Natural killer cell (primary cell): ENCODE measurements around the gene OR2V1. TPM values are rescaled to one million over a fixed set of nuclear protein-coding genes. Genes with fewer than 3 reads are reported as not detected.

Source experiments
- ATAC-seq, 3 donors: fragments of 150-1000 bp in 2 of 3; fragments of 200-7000 bp in 1 of 3; cut with Tn5 transposase; 1 replicate in 1 of 3; 2 replicates in 2 of 3; pipeline ENCODE4 v1.10.0; 2021; ENCODE audit warnings: mild to moderate bottlenecking in 2 of 3, moderate library complexity in 2 of 3
- DNase-seq, 2 donors: peaks; one replicate each; pipeline versions ENCODE4 v3.0.0 to v3.0.0-alpha.2; 2013 to 2021; ENCODE audit warnings: mixed read lengths in 1 of 2
- H3K27ac ChIP-seq: one replicate; pipeline ENCODE4 v1.5.1; 2013; ENCODE audit warnings: mild to moderate bottlenecking, low read length
- H3K27me3 ChIP-seq: one replicate; pipeline ENCODE4 v1.6.1; 2013; ENCODE audit warnings: low read length; ENCODE audit not compliant: control insufficient read depth, insufficient read depth
- H3K36me3 ChIP-seq: one replicate; pipeline ENCODE4 v1.6.1; 2013; ENCODE audit warnings: low read length; ENCODE audit not compliant: control insufficient read depth, insufficient read depth
- H3K4me1 ChIP-seq: one replicate; pipeline ENCODE4 v1.6.1; 2013; ENCODE audit warnings: low read length; ENCODE audit not compliant: control insufficient read depth, insufficient read depth
- H3K4me3 ChIP-seq: one replicate; pipeline ENCODE4 v1.5.1; 2013; ENCODE audit warnings: low read length
- H3K9me3 ChIP-seq: one replicate; pipeline ENCODE4 v1.6.1; 2013; ENCODE audit warnings: low read length; ENCODE audit not compliant: control insufficient read depth, insufficient read depth
- H3K27ac Mint-ChIP-seq, 2 donors: one replicate each; pipeline ENCODE4 v1.8.0; 2022; ENCODE audit warnings: mild to moderate bottlenecking in 2 of 2, mixed read lengths in 2 of 2, moderate library complexity in 1 of 2
- H3K27me3 Mint-ChIP-seq, 2 donors: one replicate each; pipeline ENCODE4 v1.8.0; 2022; ENCODE audit warnings: low read depth in 2 of 2, mixed read lengths in 2 of 2
- H3K36me3 Mint-ChIP-seq: one replicate; pipeline ENCODE4 v1.8.0; 2022; ENCODE audit warnings: mixed read lengths
- H3K4me1 Mint-ChIP-seq, 2 donors: one replicate each; pipeline ENCODE4 v1.8.0; 2022; ENCODE audit warnings: mixed read lengths in 2 of 2
- H3K4me3 Mint-ChIP-seq: one replicate; pipeline ENCODE4 v1.8.0; 2022; ENCODE audit warnings: mild to moderate bottlenecking, moderate library complexity, mixed read lengths
- H3K9me3 Mint-ChIP-seq, 2 donors: one replicate each; pipeline ENCODE4 v1.8.0; 2022; ENCODE audit warnings: mixed read lengths in 2 of 2
- CTCF ChIP-seq: fragments of 200-600 bp; IDR thresholded peaks from one replicate; pipeline ENCODE4 v1.8.0; 2022; ENCODE audit warnings: antibody characterized with exemption
- WGBS: methylation state at CpG from one replicate; pipeline ENCODE4 v1.1.7; 2013; ENCODE audit warnings: missing lambda C conversion rate; ENCODE audit not compliant: insufficient coverage; 5-methylcytosine and 5-hydroxymethylcytosine counted together
- intact Hi-C: fragments of 100-400 bp; cut with micrococcal nuclease; formaldehyde crosslinking; loops from one replicate; pipeline ENCODE4 v1.14.2; 2022
- total RNA-seq, 4 donors: library from RNA; stranded (reverse); fragments of 120-200 nt in 1 of 4; gene quantifications; one replicate each; pipeline versions ENCODE4 v1.2.3 to v1.2.4, GENCODE V29; 2013 to 2022

OR2V1 gene
- total RNA-seq, 3 donors from 2014 or later (not counting 1 experiment from before 2014, with no cell fraction given): not detected

DNA sequence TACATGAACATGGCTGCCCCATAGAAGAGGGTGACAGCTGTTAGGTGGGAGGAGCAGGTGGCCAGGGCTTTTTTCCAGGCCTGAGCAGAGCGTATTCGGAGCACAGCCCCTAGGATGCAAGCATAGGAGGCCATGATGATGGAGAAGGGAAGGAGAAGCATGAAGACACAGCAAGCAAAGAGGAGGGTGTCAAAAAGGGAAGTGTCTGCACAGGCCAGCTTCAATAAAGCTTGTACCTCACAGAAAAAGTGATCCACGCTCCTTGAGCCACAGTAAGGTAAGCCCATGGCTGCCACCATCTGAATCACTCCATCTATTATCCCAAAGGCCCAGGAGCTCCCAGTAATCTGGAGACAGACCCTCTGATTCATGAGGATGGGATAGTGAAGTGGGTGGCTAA is 6.4 kb downstream of the OR2V1 start:
- intact Hi-C loops: no loop called here
- H3K9me3 ChIP-seq: no peaks in the 10 kb centered on the region
- no peak overlapping the region for H3K4me3 Mint-ChIP-seq
- DNase-seq: no peak
- 94% methylated on average over 3 of the region's 3 CpGs for WGBS
- H3K9me3 Mint-ChIP-seq: no peaks in the 10 kb centered on the region
- H3K27me3 ChIP-seq: peaks cover 9% of the 10 kb centered on the region
- no peak overlapping the region for H3K27ac ChIP-seq
- no peaks in the 10 kb centered on the region for H3K36me3 ChIP-seq
- H3K4me1 Mint-ChIP-seq: peaks cover 0 to 9% of the 10 kb centered on the region in 2 donors
- H3K27me3 Mint-ChIP-seq: peaks cover 30 to 47% of the 10 kb centered on the region in 2 donors
- no peak for ATAC-seq
- H3K4me1 ChIP-seq: no peaks in the 10 kb centered on the region
- no peak for TF ChIP-seq CTCF
- H3K36me3 Mint-ChIP-seq: no peaks in the 10 kb centered on the region
- H3K27ac Mint-ChIP-seq: no peak overlapping the region
- no peak overlapping the region for H3K4me3 ChIP-seq

DNA sequence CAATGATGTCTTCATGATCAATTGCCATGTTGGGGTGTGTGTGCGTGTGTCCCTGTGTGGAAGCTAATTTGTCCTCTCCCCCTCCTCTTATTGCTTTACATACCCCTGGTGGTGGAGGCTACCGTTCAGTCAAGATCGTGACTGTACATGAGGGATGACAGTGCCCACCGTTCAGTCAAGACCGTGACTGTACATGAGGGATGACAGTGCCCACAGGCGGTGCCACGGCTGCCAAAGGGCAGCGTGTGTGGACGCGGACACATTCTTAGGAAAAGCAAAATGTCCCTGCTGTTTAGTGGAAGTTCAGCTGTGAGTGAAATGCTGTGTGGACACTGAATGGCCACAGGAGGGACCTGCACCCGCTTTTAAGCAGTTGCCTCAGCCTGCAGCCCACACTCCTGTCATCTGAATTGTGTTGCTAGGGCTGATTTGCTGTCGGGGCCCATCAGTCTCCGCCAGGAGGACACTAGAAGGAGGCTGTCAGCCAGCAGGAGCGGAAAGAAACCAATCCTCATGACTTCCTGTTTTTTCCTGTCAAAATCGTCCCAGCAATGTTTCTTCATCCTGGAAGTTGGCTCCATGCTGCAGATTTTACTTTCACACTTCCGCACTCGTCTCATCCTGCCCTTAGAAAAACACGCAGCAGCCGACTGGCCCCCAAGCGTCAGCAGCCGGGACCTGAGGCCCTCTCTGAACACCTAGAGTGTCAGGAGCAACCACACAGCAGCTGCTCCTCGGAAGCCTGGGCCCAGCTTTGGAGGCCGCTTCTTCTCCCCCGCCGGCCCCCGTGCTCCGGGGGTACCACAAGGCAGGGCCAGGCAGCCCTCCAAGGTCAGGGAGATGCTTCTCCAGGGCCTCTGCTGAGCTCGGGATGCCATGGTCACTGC is 9.1 kb downstream of the OR2V1 start:
- H3K27ac ChIP-seq: no peak overlapping the region
- no peaks in the 10 kb centered on the region for H3K36me3 ChIP-seq
- ATAC-seq (no peak), DNase-seq (no peak)
- no peak overlapping the region for H3K4me3 ChIP-seq
- no peaks in the 10 kb centered on the region for H3K9me3 ChIP-seq
- H3K4me1 ChIP-seq: no peaks in the 10 kb centered on the region
- Mint-ChIP-seq H3K36me3 (no peaks in the 10 kb centered on the region), H3K27me3 (peaks cover 28 to 57% of the 10 kb centered on the region in 2 donors), H3K4me1 (peaks cover 0 to 9% of the 10 kb centered on the region in 2 donors), H3K4me3 (no peak overlapping the region), H3K27ac (no peak overlapping the region), H3K9me3 (no peaks in the 10 kb centered on the region)
- intact Hi-C loops: no loop called here
- H3K27me3 ChIP-seq: peaks cover 12% of the 10 kb centered on the region
- no peak for TF ChIP-seq CTCF
- WGBS: 54% methylated on average over 28 of the region's 28 CpGs

- H3K36me3 ChIP-seq: no peaks in the 10 kb centered on the region
- Mint-ChIP-seq H3K36me3 (no peaks in the 10 kb centered on the region), H3K9me3 (no peaks in the 10 kb centered on the region), H3K27ac (no peak overlapping the region), H3K4me3 (no peak overlapping the region), H3K27me3 (peaks cover 28 to 65% of the 10 kb centered on the region in 2 donors), H3K4me1 (peaks cover 0 to 9% of the 10 kb centered on the region in 2 donors)
- ATAC-seq (no peak), DNase-seq (no peak)
- TF ChIP-seq CTCF: no peak
- no peak overlapping the region for H3K4me3 ChIP-seq
- peaks cover 18% of the 10 kb centered on the region for H3K27me3 ChIP-seq
- H3K27ac ChIP-seq: no peak overlapping the region
- no peaks in the 10 kb centered on the region for H3K4me1 ChIP-seq
- WGBS: 86% methylated on average over 5 of the region's 5 CpGs
- intact Hi-C loops: no loop called here
- H3K9me3 ChIP-seq: no peaks in the 10 kb centered on the region
These were observed 10.2 kb downstream of the OR2V1 start for GRCh38 chr5:181120761-181121160.
